ENCODE measurements around the gene OTOF. TPM values are rescaled to one million over a fixed set of nuclear protein-coding genes. Genes with fewer than 3 reads are reported as not detected.

OTOF gene
- total and polyA plus RNA-seq, 2 of the 13 experiments (the other 11 are each of a cell fraction or from before 2014, with no cell fraction given): 0.04 TPM; not detected in 1

- TF ChIP-seq, protein P1, sequence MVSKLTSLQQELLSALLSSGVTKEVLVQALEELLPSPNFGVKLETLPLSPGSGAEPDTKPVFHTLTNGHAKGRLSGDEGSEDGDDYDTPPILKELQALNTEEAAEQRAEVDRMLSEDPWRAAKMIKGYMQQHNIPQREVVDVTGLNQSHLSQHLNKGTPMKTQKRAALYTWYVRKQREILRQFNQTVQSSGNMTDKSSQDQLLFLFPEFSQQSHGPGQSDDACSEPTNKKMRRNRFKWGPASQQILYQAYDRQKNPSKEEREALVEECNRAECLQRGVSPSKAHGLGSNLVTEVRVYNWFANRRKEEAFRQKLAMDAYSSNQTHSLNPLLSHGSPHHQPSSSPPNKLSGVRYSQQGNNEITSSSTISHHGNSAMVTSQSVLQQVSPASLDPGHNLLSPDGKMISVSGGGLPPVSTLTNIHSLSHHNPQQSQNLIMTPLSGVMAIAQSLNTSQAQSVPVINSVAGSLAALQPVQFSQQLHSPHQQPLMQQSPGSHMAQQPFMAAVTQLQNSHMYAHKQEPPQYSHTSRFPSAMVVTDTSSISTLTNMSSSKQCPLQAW (CRISPR knock-in tag; IDR thresholded peaks at IDR 0.05): peak; percentile 66
- TF ChIP-seq PAXIP1 (CRISPR knock-in tag; conservative IDR thresholded peaks at IDR 0.05): peak; percentile 93
- peak; percentile 70; the same call in 1 of the 2 replicates for TF ChIP-seq KLF6 (CRISPR knock-in tag; IDR thresholded peaks at IDR 0.05)
- no peak for TF ChIP-seq IKZF1 (IDR thresholded peaks at IDR 0.05)
- TF ChIP-seq ZBTB34 (CRISPR knock-in tag; IDR thresholded peaks at IDR 0.05): no peak
- peak; percentile 5 for TF ChIP-seq ZNF18 (CRISPR knock-in tag; IDR thresholded peaks at IDR 0.05; ENCODE audit: insufficient replicate concordance)
- TF ChIP-seq ARID3A (IDR thresholded peaks at IDR 0.05; ENCODE audit: low read depth, low read length): no peak
- no peak for TF ChIP-seq PBX3 (CRISPR knock-in tag; IDR thresholded peaks at IDR 0.05; ENCODE audit: borderline replicate concordance)
- TF ChIP-seq ZBTB1 (CRISPR knock-in tag; IDR thresholded peaks at IDR 0.05; ENCODE audit: borderline replicate concordance): no peak
- TF ChIP-seq, protein P2, sequence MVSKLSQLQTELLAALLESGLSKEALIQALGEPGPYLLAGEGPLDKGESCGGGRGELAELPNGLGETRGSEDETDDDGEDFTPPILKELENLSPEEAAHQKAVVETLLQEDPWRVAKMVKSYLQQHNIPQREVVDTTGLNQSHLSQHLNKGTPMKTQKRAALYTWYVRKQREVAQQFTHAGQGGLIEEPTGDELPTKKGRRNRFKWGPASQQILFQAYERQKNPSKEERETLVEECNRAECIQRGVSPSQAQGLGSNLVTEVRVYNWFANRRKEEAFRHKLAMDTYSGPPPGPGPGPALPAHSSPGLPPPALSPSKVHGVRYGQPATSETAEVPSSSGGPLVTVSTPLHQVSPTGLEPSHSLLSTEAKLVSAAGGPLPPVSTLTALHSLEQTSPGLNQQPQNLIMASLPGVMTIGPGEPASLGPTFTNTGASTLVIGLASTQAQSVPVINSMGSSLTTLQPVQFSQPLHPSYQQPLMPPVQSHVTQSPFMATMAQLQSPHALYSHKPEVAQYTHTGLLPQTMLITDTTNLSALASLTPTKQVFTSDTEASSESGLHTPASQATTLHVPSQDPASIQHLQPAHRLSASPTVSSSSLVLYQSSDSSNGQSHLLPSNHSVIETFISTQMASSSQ (IDR thresholded peaks at IDR 0.05; ENCODE audit: low read depth): no peak
- TF ChIP-seq, protein P2 (CRISPR knock-in tag; IDR thresholded peaks at IDR 0.05; ENCODE audit: borderline replicate concordance): peak; percentile 25; the same call in 1 of the 2 replicates
Observed at GRCh38 chr2:26456440-26457250, 21.3 kb downstream of the OTOF start (continued).

All from HepG2 (cell line).